Stimulated activated CD8-positive, alpha-beta memory T cell treated with anti-CD3 and anti-CD28 coated beads, Interleukin-12 subunit alpha, Interleukin-12 subunit beta, amount 100 ng/mL, for 4 hours (primary cell): ENCODE measurements around the gene CHST6.
"Not testable (repeated sequence)": the region's sequence is repeated elsewhere in the genome, so short reads cannot be mapped to it uniquely, and the experiment has no call there.

Experiments
- DNase-seq: peaks from one replicate; pipeline ENCODE4 v3.0.0-alpha.2; 2020; ENCODE audit warnings: low read depth

CHST6 gene

GRCh38 chr16:75475420-75475847 is 19.8 kb downstream of the CHST6 start:
- no peak for DNase-seq

- no peak for DNase-seq
These were observed 22.0 kb downstream of the CHST6 start for GRCh38 chr16:75472908-75473877.

GRCh38 chr16:75471723-75472633 is 23.3 kb downstream of the CHST6 start:
- DNase-seq = no peak

- no peak for DNase-seq
These were observed 28.5 kb downstream of the CHST6 start for GRCh38 chr16:75466760-75467159.

- DNase-seq = peak; percentile 98
These were observed 30.9 kb downstream of the CHST6 start, which contains the start of gene TMEM170A for GRCh38 chr16:75464122-75464918. Gene TMEM170A (minus strand): TSS chr16:75464689. CDS start chr16:75464600, 89 bp downstream.

GRCh38 chr16:75463389-75464121 is 31.7 kb downstream of the CHST6 start:
- DNase-seq = not testable (repeated sequence)

- no peak for DNase-seq
These were observed 32.4 kb downstream of the CHST6 start for GRCh38 chr16:75462806-75463205.

- no peak for DNase-seq
These were observed 33.7 kb downstream of the CHST6 start for GRCh38 chr16:75461575-75461974.

- no peak for DNase-seq
These were observed 34.8 kb downstream of the CHST6 start for GRCh38 chr16:75460446-75460845.

- no peak for DNase-seq
These were observed 35.5 kb downstream of the CHST6 start for GRCh38 chr16:75459691-75460090.

GRCh38 chr16:75458439-75458838 is 36.8 kb downstream of the CHST6 start:
- no peak for DNase-seq

- no peak for DNase-seq
These were observed 37.2 kb downstream of the CHST6 start for GRCh38 chr16:75458029-75458428.

- DNase-seq = no peak
These were observed 37.7 kb downstream of the CHST6 start for GRCh38 chr16:75457485-75458021.

- no peak for DNase-seq
These were observed 38.3 kb downstream of the CHST6 start for GRCh38 chr16:75456971-75457370.

- DNase-seq = not testable (repeated sequence)
These were observed 38.8 kb downstream of the CHST6 start for GRCh38 chr16:75456486-75456885.

- DNase-seq = no peak
These were observed 39.6 kb downstream of the CHST6 start for GRCh38 chr16:75455677-75456076.

- DNase-seq = no peak
These were observed 42.6 kb downstream of the CHST6 start for GRCh38 chr16:75452464-75453190.

- no peak for DNase-seq
These were observed 48.8 kb downstream of the CHST6 start for GRCh38 chr16:75446416-75446815.

- DNase-seq = no peak
These were observed 49.9 kb downstream of the CHST6 start for GRCh38 chr16:75445298-75445697.

- no peak for DNase-seq
These were observed 51.9 kb downstream of the CHST6 start for GRCh38 chr16:75443298-75443697.
